Astrocyte of the hippocampus (primary cell): ENCODE results near the gene ATF5.

Experiments
- DNase-seq: peaks from one replicate; pipeline ENCODE4 v3.0.0; 2011; ENCODE audit warnings: low read depth, low spot score

The ATF5 gene

DNA sequence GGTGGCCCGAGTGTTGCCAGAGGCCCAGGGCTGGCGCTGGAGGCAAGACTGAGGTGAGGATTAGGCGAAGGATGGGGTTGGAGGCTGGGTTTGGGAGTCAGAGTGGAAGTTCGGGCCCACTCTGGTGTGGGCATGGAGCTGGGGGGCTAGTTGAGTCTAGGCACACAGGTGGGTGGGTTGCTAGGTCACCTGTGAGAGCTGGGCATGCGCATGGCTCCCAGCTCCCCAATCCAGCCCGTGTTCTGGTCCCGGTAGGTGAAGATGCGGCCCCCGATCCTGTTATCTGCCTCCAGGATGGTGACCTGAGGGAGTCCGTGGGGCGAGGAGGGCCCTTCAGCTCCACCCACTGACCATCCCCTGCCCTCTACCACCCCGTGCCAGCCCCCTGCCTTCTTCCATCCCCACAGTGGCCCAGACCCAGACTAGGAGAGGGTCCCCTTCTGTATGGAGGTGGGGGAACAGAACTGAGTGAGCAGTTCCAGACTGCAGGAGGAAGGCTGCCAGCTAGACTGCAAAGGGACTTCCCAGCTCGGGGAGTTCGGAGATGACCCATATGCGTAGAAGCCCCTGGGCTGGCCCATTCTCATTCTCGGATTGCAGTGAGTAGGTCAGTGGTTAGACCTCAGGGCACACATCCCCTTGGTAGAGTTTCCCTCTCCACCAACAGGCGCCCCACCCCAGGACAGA, 34.0 kb upstream of the ATF5 start:
- no peak for DNase-seq

DNA sequence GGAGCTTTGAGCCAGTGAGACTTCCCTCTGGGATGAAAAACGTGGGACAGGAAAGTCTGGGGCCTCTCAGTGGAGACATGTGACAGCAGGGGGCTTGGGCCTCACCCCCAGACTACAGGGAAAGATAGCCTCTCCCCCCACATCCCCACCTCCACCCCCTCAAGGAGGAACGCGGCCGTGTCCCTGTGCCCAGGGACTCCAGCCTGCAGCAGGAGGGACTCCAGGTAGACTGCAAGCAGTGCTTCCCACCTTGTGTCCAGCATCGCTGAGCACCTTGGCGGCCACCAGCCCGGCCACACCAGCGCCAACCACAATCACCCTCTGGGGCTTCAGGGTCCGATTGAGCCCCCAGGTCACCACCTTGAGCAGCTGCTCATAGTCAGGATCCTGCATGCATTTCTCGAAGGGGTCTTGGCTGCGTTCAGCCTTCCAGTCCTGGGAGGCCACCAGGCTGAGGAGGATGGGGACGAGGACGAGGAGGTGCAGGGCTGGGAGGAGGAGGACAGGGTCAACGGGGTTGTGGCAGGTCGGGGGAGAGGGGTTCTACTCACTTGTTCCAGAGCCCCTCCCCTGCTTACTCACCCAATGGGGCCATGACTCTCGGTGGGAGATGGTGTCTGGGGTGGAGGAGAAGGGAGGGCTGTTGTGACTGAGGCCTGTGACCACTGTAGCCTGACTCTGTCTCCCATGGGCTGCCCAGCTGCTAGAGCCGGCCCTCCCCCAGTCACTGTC, 33.3 kb upstream of the ATF5 start:
- DNase-seq = no peak

DNA sequence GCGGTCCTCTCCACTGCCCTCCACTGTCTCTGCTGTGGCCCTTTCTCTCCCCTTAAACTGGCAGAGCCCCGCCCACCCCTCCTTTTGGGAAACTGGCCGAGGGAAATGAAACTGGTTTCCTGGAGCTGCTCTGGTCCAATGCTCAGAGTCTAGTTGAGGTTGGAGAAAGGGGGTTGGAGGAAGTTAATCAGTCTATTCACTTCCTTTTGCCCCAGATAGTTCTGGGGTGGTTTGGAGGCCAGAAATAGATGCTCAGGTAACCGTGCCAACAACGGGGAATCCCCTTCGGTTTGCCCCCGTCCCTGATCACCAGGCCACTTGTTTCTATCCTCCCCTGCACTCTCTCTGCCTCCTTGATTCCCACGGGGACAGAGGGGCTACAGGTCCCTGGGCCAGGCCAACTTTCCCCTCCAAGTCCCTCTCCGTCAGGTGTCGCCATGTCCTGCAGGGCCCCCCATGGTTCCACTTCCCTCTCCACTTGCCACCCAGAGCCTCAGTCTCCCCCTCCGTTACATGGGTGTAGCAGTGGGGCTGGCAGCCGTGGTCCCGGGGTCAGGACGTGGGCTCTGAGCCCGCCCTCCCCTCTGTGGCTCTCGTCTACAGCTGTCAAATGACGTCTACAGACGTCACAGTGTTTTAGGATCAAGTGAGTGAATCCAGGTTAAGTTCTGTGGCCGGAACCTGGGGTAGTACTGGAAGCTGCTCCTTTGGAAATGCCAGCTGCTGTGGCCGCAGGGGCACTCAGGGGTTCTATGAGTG, 32.0 kb upstream of the ATF5 start, which contains the start of gene IL4I1:
Gene IL4I1, minus strand, starts transcription at position 25 of the 759 bp plus-strand sequence. CDS start 727 bp downstream, outside the sequence.
- peak; percentile 25 for DNase-seq

DNA sequence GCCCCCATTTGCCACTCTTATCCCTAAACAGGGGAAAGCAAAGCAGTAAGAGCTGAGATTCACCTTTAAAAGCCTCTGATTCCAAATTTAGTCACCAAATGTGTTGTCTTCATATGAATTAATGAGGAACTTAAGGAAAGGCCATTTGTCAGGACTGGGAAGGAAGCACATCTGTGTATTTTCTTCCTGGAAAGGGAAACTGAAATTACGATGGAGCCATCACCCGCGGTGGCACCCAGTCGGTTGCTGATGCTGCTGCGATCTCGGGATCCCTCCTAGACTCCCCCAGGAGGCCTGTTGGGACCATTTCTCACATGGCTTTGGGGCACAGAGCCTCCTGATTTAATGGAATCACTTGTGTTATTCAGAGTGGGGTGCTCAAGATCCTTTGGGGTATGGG, 24.9 kb upstream of the ATF5 start:
- no peak for DNase-seq

DNA sequence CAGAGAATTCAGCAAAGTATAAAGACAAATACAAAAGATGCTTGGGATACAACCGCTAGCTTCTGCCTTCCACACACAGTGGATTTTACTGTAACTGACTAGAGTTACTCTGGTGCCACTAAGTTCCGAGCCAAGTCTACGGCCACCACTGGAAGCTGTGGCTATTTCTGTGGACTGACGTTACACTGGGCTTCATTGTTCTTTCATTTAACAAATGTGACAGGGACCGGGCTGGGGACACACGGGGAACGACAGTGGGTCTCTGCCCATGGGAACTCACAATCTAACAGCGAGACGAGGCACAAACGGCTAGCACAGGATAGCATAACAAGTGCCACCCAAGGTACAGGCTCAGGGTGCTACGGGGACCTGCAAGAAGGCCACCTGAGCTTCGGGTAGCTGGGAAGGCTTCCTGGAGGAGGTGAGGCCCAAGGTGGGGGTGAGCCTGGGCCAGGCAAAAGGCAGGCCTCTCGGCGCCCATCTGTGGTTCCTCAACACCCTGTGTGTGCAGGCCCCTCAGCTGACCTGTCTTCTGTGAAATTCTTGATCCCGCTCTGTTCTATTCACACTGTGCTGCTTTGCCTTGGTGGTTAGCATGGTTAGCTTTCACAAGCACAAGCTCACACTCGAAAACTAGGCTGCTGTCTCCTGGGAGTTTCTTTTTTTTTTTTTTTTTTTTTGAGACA, 22.0 kb upstream of the ATF5 start:
- DNase-seq = no peak

DNA sequence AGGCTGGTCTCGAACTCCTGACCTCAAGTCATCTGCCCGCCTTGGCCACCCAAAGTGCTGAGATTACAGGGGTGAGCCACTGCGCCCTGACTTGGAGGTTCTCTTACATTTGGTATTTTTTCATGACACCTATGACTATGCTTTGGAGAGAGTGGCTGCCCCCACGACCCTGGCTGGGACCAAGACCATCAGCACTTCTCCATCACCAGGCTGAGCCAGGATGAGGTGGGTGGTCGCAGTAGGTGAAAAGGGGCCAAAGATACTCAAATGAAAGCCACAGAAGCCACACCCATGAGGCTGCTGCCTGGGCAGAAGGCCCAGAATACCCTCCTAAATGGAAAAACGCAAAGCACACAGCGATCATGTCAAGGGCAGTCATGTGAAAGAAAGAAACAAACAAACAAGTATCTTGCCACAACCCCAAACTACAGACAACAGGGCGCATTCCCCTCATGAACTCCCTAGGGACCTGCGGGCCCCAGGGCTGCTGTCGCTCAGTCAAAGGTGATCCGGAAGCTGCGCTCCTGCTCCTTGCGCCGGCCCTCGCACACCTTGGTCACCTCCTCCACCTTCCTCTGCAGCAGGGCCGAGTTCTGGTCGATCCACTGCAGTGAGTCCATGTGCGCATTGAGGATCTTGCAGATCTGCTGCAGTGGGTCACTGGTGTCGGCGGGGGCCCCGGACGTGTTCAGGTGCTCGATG, 21.1 kb upstream of the ATF5 start:
- DNase-seq = no peak

DNA sequence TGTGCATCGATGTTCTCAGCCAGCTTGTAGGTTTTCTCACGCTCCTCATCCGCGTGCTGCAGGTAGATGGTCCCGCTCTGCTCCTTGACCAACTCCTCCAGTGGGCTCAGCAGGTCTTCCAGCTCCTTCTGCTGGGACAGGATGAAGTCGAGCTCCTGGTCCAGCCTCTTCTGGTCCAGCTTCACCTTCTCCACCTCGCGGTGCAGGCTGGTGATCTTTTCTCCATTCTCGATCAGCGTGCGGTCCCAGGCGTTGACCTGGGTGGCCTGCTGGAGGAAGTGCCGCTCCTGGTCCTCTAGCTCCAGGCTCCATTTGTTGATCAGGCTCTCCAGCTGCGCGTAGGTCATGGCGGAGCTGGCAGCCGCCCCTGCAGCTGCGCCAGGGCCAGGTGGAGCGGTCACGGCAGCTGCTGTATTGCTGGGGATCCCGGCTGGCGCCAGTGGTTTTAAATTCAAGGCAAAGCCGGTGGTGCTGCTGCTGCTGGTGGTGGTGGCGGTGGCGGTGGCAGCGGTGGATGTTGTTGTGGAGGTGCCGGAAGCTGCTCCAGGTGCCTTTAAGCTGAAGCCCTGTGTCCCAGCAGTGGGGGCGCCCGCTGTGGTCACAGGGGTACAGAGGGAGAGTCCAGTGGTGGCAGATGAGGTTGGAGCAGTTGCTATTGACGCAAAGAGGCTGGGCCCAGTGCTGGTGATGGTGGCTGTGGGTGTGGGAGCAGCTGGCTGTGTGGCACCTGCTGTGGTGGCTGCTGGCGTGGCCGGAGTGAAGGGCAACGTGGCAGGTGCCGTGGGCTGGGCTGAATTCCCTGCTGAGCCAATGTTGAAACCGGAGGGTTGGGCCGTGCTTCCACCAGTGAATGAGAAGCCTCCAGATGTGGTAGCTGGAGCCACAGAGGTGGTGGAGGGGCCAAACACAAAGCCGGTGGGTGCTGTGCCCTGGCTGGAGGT, 20.3 kb upstream of the ATF5 start:
- no peak for DNase-seq

DNA sequence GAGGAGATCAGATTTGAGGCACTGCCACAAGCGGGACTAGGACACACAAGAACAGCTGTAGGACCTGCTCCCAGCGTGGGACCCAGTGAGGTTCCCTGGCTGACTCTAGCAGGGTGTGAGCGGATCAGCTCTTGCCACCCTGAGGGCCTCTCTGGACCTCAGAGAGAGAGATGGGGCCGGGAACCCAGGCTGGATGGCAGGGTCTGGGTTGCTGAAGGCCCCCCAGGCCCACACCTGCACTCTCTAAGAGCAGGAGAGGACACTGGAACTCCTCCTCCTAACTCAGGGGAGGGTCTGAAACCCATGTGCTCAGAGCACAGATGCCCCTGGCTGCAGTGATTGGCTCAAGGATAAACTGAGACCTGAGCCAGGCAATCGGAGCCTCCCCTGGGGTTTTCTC, 18.8 kb upstream of the ATF5 start:
- no peak for DNase-seq

DNA sequence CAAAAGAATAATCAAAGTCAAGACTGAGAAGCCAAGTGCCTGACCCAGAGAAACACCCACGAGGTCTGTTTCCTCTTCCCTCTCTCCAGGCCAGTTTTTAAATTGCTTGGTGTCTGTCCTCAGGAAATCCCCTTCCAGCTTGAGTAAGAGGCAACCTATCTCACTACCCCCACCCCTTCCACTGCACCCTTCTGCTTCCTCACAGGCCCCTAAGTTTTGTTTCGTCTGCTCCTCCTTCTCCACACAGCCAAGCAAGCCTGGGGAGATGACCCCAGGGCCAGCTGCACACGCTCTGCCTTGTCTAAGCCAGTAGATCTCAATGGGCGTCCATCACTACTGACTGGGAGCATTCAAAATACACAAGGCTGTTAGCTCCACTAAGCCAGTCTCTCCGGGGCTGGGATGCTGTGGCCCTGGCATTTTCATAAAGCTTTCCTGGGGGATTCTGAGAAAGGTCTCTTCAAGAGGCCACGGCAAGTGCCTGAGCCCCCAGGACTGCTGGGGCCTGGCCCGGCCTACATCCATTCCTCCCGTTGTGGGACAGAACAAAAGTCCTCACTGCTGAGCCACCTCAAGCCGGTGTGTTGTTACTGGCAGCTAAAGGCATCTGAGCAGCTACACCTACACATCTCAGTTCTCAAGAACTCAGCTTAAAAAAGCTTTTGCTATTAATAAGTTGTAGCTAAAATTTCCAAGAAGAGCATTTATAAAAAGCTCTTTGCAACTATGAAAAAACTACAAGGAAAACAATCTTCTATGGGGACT, 17.4 kb upstream of the ATF5 start:
- no peak for DNase-seq

DNA sequence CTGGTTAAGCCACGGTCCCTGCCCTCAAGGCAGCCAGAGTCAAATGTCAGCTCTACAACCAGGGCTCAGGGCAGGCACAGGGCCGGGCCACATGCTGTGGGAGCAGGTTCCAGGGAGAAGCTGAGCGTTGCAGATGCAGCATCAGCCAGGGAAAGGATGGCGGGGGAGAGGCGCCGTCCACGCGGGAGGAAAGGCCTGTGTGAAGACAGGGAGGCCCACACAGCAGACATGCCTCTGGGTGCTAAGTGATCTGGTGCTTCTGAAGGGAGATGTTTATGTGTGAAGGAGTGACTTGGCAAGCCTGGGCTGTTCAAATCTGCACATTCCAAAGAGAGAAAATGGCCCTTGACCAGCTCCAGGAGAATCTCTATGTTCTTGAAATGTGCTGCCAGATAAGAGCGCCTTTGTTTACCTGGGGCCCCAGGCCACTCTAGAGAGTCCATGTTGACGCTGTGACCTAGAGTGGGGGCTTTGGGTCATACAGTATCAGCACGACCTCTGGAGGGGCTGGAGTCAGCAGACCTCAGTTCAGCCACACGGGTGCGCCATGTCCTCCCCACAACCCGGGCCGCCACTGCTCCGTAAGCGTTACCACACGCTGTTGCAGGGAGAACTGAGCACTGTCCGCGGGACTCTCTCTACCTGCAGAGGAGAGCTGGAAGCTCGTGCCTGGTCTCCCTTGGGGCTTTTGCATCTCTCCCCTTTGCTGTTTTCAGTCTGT, 15.9 kb upstream of the ATF5 start:
- no peak for DNase-seq

DNA sequence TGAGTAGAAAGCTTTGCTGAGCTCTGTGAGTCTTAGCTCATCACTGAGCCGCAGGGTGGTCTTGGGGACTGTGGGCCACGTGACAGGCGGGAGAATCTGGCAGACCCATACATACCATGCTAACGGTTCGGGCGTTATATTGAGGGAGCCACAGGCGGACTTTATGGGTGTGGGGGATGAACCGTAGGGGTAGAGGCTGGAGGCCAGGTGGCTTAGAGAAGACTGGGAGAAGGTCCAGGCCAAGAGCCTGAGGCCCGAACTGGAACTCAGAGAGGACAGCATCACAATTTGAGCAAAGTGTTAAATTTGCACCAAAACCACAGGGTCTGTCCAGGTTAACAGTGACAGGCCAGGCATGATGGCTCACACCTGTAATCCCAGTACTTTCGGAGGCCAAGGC, 15.3 kb upstream of the ATF5 start:
- DNase-seq = no peak

DNA sequence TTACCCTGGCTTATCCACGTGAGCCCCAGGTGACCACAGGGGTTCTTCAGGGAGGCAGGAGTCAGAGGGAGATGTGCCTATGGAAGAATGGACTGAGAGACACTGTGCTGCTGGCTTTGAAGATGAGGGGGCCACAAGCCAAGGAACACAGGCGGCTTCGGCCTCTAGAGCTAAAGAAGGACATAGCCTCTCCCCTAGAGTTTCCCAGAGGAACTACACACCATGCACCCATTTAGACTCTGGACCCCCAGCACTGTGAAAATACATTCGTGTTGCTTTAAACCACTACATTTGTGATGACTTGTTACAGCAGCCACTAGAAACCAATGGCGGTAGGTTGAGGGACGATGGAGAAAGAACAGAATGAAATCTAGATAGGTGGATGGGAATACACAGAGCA, 13.7 kb upstream of the ATF5 start:
- no peak for DNase-seq

DNA sequence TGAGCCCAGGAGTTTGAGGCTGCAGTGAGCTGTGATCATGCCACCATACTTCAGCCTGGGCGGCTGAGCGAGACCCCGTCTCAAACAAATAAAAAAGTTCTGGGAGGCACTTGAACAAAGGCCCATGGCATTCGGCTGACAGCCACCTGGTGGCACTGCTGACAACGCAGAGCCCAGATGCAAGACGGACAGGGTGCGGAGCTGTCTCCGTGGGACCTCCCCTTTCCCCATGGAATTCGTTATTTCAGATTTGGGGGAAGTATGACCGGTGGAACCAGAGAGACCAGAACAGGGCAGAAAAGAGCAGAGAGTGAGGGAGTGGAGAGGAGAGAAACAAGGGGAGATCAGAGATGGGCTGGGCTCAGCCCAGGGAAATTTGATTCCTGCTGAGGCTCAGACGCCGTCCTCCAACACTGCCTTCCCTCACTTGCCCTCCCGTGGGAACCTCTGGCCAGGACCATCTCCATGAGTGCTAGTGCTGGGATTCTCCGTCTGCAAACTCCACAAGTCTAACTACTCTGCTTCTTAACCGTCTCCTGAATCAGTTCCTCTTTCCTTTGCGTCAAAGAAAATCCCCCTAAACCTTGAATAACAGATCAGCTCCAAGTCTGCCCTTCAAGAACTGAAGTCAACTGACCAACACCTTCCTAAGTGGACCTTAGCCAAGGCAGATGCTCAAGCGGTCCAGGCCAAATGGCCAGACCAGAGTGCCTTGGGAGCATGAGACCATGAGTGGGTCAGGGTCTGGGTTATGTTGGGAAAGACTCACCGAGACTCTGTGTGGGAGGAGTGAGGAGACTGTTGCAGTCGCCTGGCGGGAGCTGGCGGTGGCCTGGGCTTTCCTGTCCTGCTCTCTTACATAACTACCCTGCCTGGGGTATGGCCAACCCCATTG, 11.9 kb upstream of the ATF5 start:
- no peak for DNase-seq

DNA sequence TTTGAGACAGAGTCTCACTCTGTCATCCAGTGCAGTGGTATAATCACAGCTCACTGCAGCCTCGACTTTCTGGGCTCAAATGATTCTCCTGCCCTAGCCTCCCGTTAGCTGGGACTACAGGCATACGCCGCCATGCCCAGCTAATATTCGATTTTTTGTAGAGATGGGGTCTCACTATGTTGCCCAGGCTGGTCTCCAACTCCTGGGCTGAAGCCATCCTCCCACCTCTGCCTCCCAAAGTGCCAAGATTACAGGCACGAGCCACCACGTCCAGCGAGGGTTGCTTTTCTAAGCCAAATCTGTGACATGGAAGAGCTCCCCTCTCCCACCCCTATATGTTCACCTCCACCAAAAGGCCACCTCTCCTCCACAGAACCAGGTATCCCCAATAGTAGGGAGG, 10.9 kb upstream of the ATF5 start:
- no peak for DNase-seq

DNA sequence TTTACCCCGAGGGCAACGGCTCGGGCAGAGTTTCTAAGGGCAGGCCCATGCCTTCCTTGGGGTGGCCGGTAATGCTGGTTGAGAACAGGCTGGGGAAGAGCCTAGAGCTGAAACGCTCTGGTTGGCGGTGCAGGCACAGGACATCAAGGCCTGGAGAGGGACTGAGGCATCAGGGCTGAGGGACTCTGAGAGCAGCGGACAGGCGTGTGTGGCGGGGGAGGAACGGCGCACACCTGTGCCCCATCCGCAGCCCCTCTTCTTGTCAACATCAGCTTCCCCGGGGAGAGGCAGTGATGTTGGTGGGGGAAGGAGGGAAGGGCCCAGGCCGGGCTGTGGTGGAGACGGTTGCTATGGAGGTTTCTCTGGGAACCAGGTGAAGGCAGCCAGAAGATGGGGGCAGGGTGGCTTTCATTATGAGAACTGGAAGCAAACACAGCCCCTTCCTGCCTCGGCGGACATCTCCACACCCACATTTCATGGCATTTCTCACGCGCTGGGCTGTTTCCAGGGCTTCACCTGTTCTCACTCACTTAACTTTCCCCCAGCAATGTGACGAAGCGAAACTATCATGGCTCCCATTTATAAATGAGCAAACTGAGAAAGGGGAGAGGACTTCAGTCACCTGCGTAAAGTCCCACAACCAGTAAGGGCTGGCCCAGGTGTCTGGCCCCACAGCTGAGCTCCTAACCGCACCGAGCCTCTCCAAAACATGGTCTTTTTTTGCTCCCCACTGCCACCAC, 8.2 kb upstream of the ATF5 start:
- DNase-seq = no peak

DNA sequence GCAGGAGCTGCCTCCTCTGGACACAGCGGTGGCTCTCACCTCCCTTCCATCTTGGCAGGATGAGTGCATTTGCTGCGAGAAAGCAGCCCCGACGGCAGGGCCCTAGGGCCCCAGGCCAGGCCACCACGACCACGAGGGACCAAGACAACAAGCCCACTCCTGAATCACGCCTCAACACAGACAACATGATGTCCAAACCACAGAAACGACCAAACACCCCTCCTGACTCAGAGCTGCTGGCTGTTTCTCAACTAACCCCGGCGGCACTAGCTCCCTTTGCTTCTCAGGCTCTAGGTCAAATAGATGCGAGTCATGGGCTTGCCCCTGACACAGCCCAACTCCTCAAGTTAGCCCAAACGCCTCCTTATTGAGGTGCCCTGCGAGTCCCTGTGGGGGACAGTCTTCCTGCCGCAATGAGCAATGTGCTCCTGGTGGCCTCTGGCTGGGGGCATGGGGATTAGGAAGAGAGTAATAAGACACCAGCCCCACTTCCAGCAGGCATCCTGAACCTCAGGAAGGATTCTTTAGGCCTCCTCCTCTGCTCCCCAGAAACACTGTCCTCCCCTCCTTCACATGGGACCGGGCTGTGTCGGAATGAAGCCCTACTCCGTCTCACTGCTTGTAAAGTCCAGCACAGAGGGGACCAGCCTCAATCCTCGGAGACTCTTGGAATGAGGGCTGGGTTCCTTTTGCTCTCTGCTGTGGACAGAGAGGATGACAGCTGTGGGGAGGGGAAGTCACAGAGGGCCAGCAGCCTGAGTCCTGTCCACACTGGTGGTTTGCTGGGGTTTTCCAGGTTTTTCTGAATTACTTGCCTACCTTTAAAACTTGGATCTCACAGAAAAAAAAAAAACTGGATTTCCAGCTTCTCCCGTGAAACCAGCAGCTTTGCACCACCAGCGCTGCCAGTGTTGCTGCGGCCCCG, 6.9 kb upstream of the ATF5 start:
- DNase-seq = peak; percentile 62
